HG03432 (cell line): ENCODE results near the gene DROSHA.

ENCODE experiments used
- ATAC-seq: cut with Tn5 transposase; IDR thresholded peaks from one replicate; pipeline ENCODE4 v1.9.1; 2021; ENCODE audit warnings: mild to moderate bottlenecking, moderate library complexity; ENCODE audit not compliant: unreplicated experiment

DROSHA gene

GRCh38 chr5:31531543-31531887 is 378 bp downstream of the DROSHA start:
- peak; percentile 35 for ATAC-seq

GRCh38 chr5:31530541-31531265 is 1.2 kb downstream of the DROSHA start:
- ATAC-seq: no peak

GRCh38 chr5:31523041-31523440 is 8.9 kb downstream of the DROSHA start:
- no peak for ATAC-seq

- ATAC-seq: no peak
These were observed 15.1 kb downstream of the DROSHA start for GRCh38 chr5:31516802-31517201.

GRCh38 chr5:31511305-31511704 is 20.6 kb downstream of the DROSHA start:
- ATAC-seq: no peak

- ATAC-seq: no peak
These were observed 27.4 kb downstream of the DROSHA start for GRCh38 chr5:31504529-31504928.

- ATAC-seq: no peak
These were observed 29.4 kb downstream of the DROSHA start for GRCh38 chr5:31502506-31502905.

- no peak for ATAC-seq
These were observed 31.6 kb downstream of the DROSHA start for GRCh38 chr5:31500256-31500655.

GRCh38 chr5:31496891-31497290 is 35.0 kb downstream of the DROSHA start:
- no peak for ATAC-seq

- ATAC-seq: no peak
These were observed 35.6 kb downstream of the DROSHA start for GRCh38 chr5:31496301-31496700.

- ATAC-seq: no peak
These were observed 36.6 kb downstream of the DROSHA start for GRCh38 chr5:31495336-31495735.

GRCh38 chr5:31492869-31493268 is 39.0 kb downstream of the DROSHA start:
- ATAC-seq: no peak

- no peak for ATAC-seq
These were observed 44.4 kb downstream of the DROSHA start for GRCh38 chr5:31487506-31487905.

GRCh38 chr5:31486441-31486840 is 45.5 kb downstream of the DROSHA start:
- no peak for ATAC-seq

- ATAC-seq: no peak
These were observed 46.3 kb downstream of the DROSHA start for GRCh38 chr5:31485376-31486207.

GRCh38 chr5:31481531-31482165 is 50.2 kb downstream of the DROSHA start:
- no peak for ATAC-seq

GRCh38 chr5:31479706-31480105 is 52.2 kb downstream of the DROSHA start:
- no peak for ATAC-seq

- no peak for ATAC-seq
These were observed 53.0 kb downstream of the DROSHA start for GRCh38 chr5:31478901-31479300.

- no peak for ATAC-seq
These were observed 53.9 kb downstream of the DROSHA start for GRCh38 chr5:31477971-31478370.

- no peak for ATAC-seq
These were observed 54.4 kb downstream of the DROSHA start for GRCh38 chr5:31477516-31477915.

- ATAC-seq: no peak
These were observed 55.2 kb downstream of the DROSHA start for GRCh38 chr5:31476738-31477141.

- ATAC-seq: no peak
These were observed 60.0 kb downstream of the DROSHA start for GRCh38 chr5:31471916-31472315.
